ENCODE results near the gene SPDYA. TPM values are rescaled to one million over a fixed set of nuclear protein-coding genes. Genes with fewer than 3 reads are reported as not detected.

Gene SPDYA
- total RNA-seq, 1 donor from 2014 or later, result 1.9 TPM

GRCh38 chr2:28895189-28895893 is 84.7 kb downstream of the SPDYA start:
- H3K27me3 ChIP-seq (ENCODE audit: low read depth), result no peaks in the 10 kb centered on the region
- no peaks in the 10 kb centered on the region for H3K9me3 ChIP-seq
- intact Hi-C loops (cut with DNase I), result no loop called here
- H3K4me1 ChIP-seq, result peaks cover 30% of the 10 kb centered on the region
- no peak for DNase-seq
- peak overlapping the region; percentile 89 for H3K27ac ChIP-seq
- H3K36me3 ChIP-seq, result no peaks in the 10 kb centered on the region
- peak overlapping the region; percentile 99 for H3K4me3 ChIP-seq
- no peak for TF ChIP-seq CTCF (IDR thresholded peaks at IDR 0.05)
- peak; percentile 3 to 31 for ATAC-seq

- Histone ChIP-seq H3K4me3 (no peak overlapping the region), H3K4me1 (peaks cover 30% of the 10 kb centered on the region), H3K36me3 (no peaks in the 10 kb centered on the region), H3K27me3 (ENCODE audit: low read depth) (no peaks in the 10 kb centered on the region), H3K9me3 (no peaks in the 10 kb centered on the region), H3K27ac (no peak overlapping the region)
- DNase-seq (no peak), ATAC-seq (no peak)
- no peak for TF ChIP-seq CTCF (IDR thresholded peaks at IDR 0.05)
- intact Hi-C loops (cut with DNase I), result no loop called here
Observed at GRCh38 chr2:28896906-28897305, 86.3 kb downstream of the SPDYA start.

- TF ChIP-seq CTCF (IDR thresholded peaks at IDR 0.05), result no peak
- H3K36me3 ChIP-seq, result peaks cover 9% of the 10 kb centered on the region
- DNase-seq (no peak), ATAC-seq (no peak)
- H3K9me3 ChIP-seq, result no peaks in the 10 kb centered on the region
- H3K27ac ChIP-seq, result no peak overlapping the region
- peaks cover 30% of the 10 kb centered on the region for H3K4me1 ChIP-seq
- H3K27me3 ChIP-seq (ENCODE audit: low read depth), result no peaks in the 10 kb centered on the region
- H3K4me3 ChIP-seq, result no peak overlapping the region
- intact Hi-C loops (cut with DNase I), result no loop called here
Observed at GRCh38 chr2:28898048-28898447, 87.4 kb downstream of the SPDYA start.

Other genes with a start within 250 kb of the SPDYA start
- gene PPP1CB, start 59.0 kb upstream of the SPDYA start, total RNA-seq, result 233 TPM
- 13.0 TPM for gene TRMT61B, start 59.5 kb downstream of the SPDYA start, total RNA-seq
- gene WDR43, start 83.8 kb downstream of the SPDYA start, total RNA-seq, result 27.9 TPM
- gene TOGARAM2, start 170.5 kb downstream of the SPDYA start, total RNA-seq, result 15.4 TPM

Data from lower lobe of right lung (tissue), 2 donors.